ENCODE results near the gene TMEM205.

- TF ChIP-seq CTCF (conservative IDR thresholded peaks at IDR 0.05; ENCODE audit: low read depth, low read length): peak; percentile 87
- no peak for TF ChIP-seq EZH2phosphoT487 (IDR thresholded peaks at IDR 0.05; ENCODE audit: borderline replicate concordance, low read length)
- no peak for TF ChIP-seq EZH2 (IDR thresholded peaks at IDR 0.05; ENCODE audit: low read length, unreplicated experiment)
Observed at GRCh38 chr19:11382898-11383705, 37.0 kb upstream of the TMEM205 start.
